ENCODE measurements around the gene PSPH.

PSPH gene

GRCh38 chr7:55996856-55997500 lies 54.3 kb downstream of the PSPH start:
- no peak for DNase-seq

GRCh38 chr7:55992346-55992745 lies 58.9 kb downstream of the PSPH start:
- DNase-seq: no peak

- no peak for DNase-seq
Observed at GRCh38 chr7:55983537-55983936, 67.7 kb downstream of the PSPH start.

GRCh38 chr7:55980266-55980665 lies 71.0 kb downstream of the PSPH start:
- DNase-seq: no peak

GRCh38 chr7:55977831-55978230 lies 73.4 kb downstream of the PSPH start:
- no peak for DNase-seq

GRCh38 chr7:55975988-55976633 lies 75.1 kb downstream of the PSPH start:
- DNase-seq: no peak

- DNase-seq: no peak
Observed at GRCh38 chr7:55973747-55974250, 77.4 kb downstream of the PSPH start.

- no peak for DNase-seq
Observed at GRCh38 chr7:55970978-55971377, 80.3 kb downstream of the PSPH start.

- no peak for DNase-seq
Observed at GRCh38 chr7:55970561-55970960, 80.7 kb downstream of the PSPH start.

GRCh38 chr7:55969391-55969790 lies 81.9 kb downstream of the PSPH start:
- DNase-seq: no peak

- DNase-seq: no peak
Observed at GRCh38 chr7:55966851-55967250, 84.4 kb downstream of the PSPH start.

GRCh38 chr7:55965805-55966421 lies 85.3 kb downstream of the PSPH start:
- DNase-seq: no peak

- DNase-seq: no peak
Observed at GRCh38 chr7:55965100-55965470, 86.2 kb downstream of the PSPH start.

- peak; percentile 47 for DNase-seq
Observed at GRCh38 chr7:55964261-55965099, 86.8 kb downstream of the PSPH start, which contains the start of gene NIPSNAP2. NIPSNAP2 (plus strand) TSS chr7:55964585; CDS start chr7:55964610, 25 bp downstream.

GRCh38 chr7:55963584-55964168 lies 87.6 kb downstream of the PSPH start:
- no peak for DNase-seq

GRCh38 chr7:55962014-55962413 lies 89.2 kb downstream of the PSPH start:
- no peak for DNase-seq

All from activated gamma-delta T cell treated with Interleukin-2 at 50 U/mL for 16 hours (primary cell).